ENCODE data around the gene ELK3. TPM values are rescaled to one million over a fixed set of nuclear protein-coding genes. Genes with fewer than 3 reads are reported as not detected.
A peak's percentile ranks its signal among the peaks of the same experiment; 100 is the strongest.

ELK3 gene
- polyA plus RNA-seq, 1 experiment, result 31.2 TPM

GRCh38 chr12:96237035-96237434, 42.9 kb downstream of the ELK3 start:
- no peak for DNase-seq (ENCODE audit: low read depth, low spot score)
- Histone ChIP-seq H3K4me3 (ENCODE audit: low read depth, low read length) (no peak overlapping the region), H3K9me3 (ENCODE audit: control insufficient read depth, insufficient read depth, low read length) (no peaks in the 10 kb centered on the region), H3K27me3 (ENCODE audit: control insufficient read depth, insufficient read depth, low read length) (no peaks in the 10 kb centered on the region), H3K27ac (ENCODE audit: low read depth, low read length) (peak overlapping the region; percentile 81)
- ChIA-PET CTCF (interaction anchor here (3.1 kb wide), 1 partner anchor 22 kb away, joined by 19 read pairs; no protein-coding TSS in a partner anchor), POLR2A (interaction anchor here (1.2 kb wide), 1 partner anchor 21 kb away, joined by 5 read pairs; no protein-coding TSS in a partner anchor)
- no peak for TF ChIP-seq CTCF (IDR thresholded peaks at IDR 0.05; ENCODE audit: low read depth, low read length)

- DNase-seq (ENCODE audit: low read depth, low spot score), result peak; percentile 81
- Histone ChIP-seq H3K4me3 (ENCODE audit: low read depth, low read length) (peak overlapping the region; percentile 3; the same call in 1 of the 2 replicates), H3K27ac (ENCODE audit: low read depth, low read length) (peak overlapping the region; percentile 81), H3K27me3 (ENCODE audit: control insufficient read depth, insufficient read depth, low read length) (no peaks in the 10 kb centered on the region), H3K9me3 (ENCODE audit: control insufficient read depth, insufficient read depth, low read length) (no peaks in the 10 kb centered on the region)
- TF ChIP-seq CTCF (IDR thresholded peaks at IDR 0.05; ENCODE audit: low read depth, low read length), result no peak
- ChIA-PET CTCF (interaction anchor here (3.1 kb wide), 1 partner anchor 22 kb away, joined by 19 read pairs; no protein-coding TSS in a partner anchor), POLR2A (interaction anchor here (1.2 kb wide), 1 partner anchor 20 kb away, joined by 5 read pairs; no protein-coding TSS in a partner anchor)
These were observed 43.4 kb downstream of the ELK3 start for GRCh38 chr12:96237465-96238077.

GRCh38 chr12:96238336-96239047, 44.3 kb downstream of the ELK3 start:
- no peak for DNase-seq (ENCODE audit: low read depth, low spot score)
- no peak overlapping the region for H3K27ac ChIP-seq (ENCODE audit: low read depth, low read length)
- no peaks in the 10 kb centered on the region for H3K9me3 ChIP-seq (ENCODE audit: control insufficient read depth, insufficient read depth, low read length)
- no peaks in the 10 kb centered on the region for H3K27me3 ChIP-seq (ENCODE audit: control insufficient read depth, insufficient read depth, low read length)
- no peak overlapping the region for H3K4me3 ChIP-seq (ENCODE audit: low read depth, low read length)
- no peak for TF ChIP-seq CTCF (IDR thresholded peaks at IDR 0.05; ENCODE audit: low read depth, low read length)
- CTCF ChIA-PET, result interaction anchor here (0.9 to 3.1 kb wide), 2 partner anchors 23 to 278 kb away, joined by 3 to 19 read pairs; no protein-coding TSS in a partner anchor
- POLR2A ChIA-PET, result interaction anchor here (1.1 kb wide), 1 partner anchor 15 kb away, joined by 3 read pairs; no protein-coding TSS in a partner anchor

GRCh38 chr12:96239711-96240635, 45.8 kb downstream of the ELK3 start:
- Histone ChIP-seq H3K27me3 (ENCODE audit: control insufficient read depth, insufficient read depth, low read length) (no peaks in the 10 kb centered on the region), H3K27ac (ENCODE audit: low read depth, low read length) (peak overlapping the region; percentile 49), H3K4me3 (ENCODE audit: low read depth, low read length) (no peak overlapping the region), H3K9me3 (ENCODE audit: control insufficient read depth, insufficient read depth, low read length) (no peaks in the 10 kb centered on the region)
- TF ChIP-seq CTCF (IDR thresholded peaks at IDR 0.05; ENCODE audit: low read depth, low read length), result no peak
- ChIA-PET POLR2A (interaction anchor here (1.1 to 1.5 kb wide), 2 partner anchors 13 to 18 kb away, joined by 3 read pairs; no protein-coding TSS in a partner anchor), CTCF (interaction anchor here (0.5 to 3.1 kb wide), 4 partner anchors 25 to 545 kb away, joined by 3 to 19 read pairs (median 3); no protein-coding TSS in a partner anchor)
- DNase-seq (ENCODE audit: low read depth, low spot score), result no peak

Data from AG04450 (cell line).